ENCODE data around the gene C6orf58. TPM values are rescaled to one million over a fixed set of nuclear protein-coding genes. Genes with fewer than 3 reads are reported as not detected.

Gene C6orf58
- total RNA-seq, 4 donors from 2014 or later: not detected

- Histone ChIP-seq H3K36me3 (no peaks in the 10 kb centered on the region), H3K4me1 (no peaks in the 10 kb centered on the region), H3K27ac (no peak overlapping the region), H3K9me3 (no peaks in the 10 kb centered on the region), H3K27me3 (no peaks in the 10 kb centered on the region), H3K4me3 (no peak overlapping the region)
- TF ChIP-seq, protein P1, sequence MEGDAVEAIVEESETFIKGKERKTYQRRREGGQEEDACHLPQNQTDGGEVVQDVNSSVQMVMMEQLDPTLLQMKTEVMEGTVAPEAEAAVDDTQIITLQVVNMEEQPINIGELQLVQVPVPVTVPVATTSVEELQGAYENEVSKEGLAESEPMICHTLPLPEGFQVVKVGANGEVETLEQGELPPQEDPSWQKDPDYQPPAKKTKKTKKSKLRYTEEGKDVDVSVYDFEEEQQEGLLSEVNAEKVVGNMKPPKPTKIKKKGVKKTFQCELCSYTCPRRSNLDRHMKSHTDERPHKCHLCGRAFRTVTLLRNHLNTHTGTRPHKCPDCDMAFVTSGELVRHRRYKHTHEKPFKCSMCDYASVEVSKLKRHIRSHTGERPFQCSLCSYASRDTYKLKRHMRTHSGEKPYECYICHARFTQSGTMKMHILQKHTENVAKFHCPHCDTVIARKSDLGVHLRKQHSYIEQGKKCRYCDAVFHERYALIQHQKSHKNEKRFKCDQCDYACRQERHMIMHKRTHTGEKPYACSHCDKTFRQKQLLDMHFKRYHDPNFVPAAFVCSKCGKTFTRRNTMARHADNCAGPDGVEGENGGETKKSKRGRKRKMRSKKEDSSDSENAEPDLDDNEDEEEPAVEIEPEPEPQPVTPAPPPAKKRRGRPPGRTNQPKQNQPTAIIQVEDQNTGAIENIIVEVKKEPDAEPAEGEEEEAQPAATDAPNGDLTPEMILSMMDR (IDR thresholded peaks at IDR 0.05): peak; percentile 35 to 43 (median 37)
- no peak for TF ChIP-seq EP300 (IDR thresholded peaks at IDR 0.05; ENCODE audit: low read depth)
- WGBS, 2 donors (ENCODE audit: low coverage in 1 of 2): 22 to 27% methylated on average over 2 of the region's 2 CpGs
- DNase-seq: no peak
- in situ Hi-C loops (cut with MboI; ENCODE audit: low pct_ligation_motif_present in 1 of 4, low pct_unique_long_range_greater_than_20kb in 1 of 4, low sequenced_read_pairs in 3 of 4) (loop anchor here in 1 of 4 donors (5.0 kb wide), 1 partner anchor 72 kb away; no protein-coding TSS in a partner anchor), intact Hi-C loops (cut with DNase I; ENCODE audit: low total_unique reads) (loop anchor here (5.0 kb wide), 1 partner anchor 237 kb away; no protein-coding TSS in a partner anchor)
Observed at GRCh38 chr6:127539272-127539671, 37.7 kb upstream of the C6orf58 start.

DNA sequence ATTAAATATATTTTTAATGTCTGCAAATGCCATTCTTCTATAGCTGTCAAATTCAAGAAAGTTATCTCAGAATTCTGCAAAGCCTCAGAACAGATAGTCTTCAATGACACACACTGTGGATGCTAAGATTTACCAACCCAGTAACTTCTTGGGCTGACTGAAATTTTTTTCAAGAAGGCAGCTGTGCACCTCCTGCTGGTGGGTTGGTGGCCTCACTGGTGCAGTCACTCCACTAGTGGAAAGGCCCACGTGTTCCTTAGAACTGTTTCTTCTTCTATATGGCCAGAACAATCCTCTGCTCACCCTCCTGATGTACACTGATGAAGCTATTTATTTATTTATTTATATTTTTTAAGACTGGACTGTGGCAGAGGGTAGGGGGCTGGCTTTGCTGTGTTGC lies 29.8 kb upstream of the C6orf58 start:
- no peak overlapping the region for H3K27ac ChIP-seq
- DNase-seq: no peak
- WGBS, 2 donors (ENCODE audit: low coverage in 1 of 2): 0 to 33% methylated on average over 1 of the region's 1 CpG
- peaks cover 3% of the 10 kb centered on the region for H3K27me3 ChIP-seq
- H3K9me3 ChIP-seq: no peaks in the 10 kb centered on the region
- intact Hi-C loops (cut with DNase I; ENCODE audit: low total_unique reads): no loop called here
- in situ Hi-C loops (cut with MboI; ENCODE audit: low pct_ligation_motif_present in 1 of 4, low pct_unique_long_range_greater_than_20kb in 1 of 4, low sequenced_read_pairs in 3 of 4): loop anchor here in 2 of 4 donors (5.0 to 10.0 kb wide), 2 partner anchors 85 to 242 kb away; no protein-coding TSS in a partner anchor
- TF ChIP-seq POLR2A (IDR thresholded peaks at IDR 0.05): no peak
- TF ChIP-seq, protein P1 (IDR thresholded peaks at IDR 0.05): no peak
- no peak for TF ChIP-seq POLR2AphosphoS5 (IDR thresholded peaks at IDR 0.05)
- TF ChIP-seq EP300 (IDR thresholded peaks at IDR 0.05; ENCODE audit: low read depth): no peak
- no peak overlapping the region for H3K4me3 ChIP-seq
- no peaks in the 10 kb centered on the region for H3K36me3 ChIP-seq
- H3K4me1 ChIP-seq: no peaks in the 10 kb centered on the region

DNA sequence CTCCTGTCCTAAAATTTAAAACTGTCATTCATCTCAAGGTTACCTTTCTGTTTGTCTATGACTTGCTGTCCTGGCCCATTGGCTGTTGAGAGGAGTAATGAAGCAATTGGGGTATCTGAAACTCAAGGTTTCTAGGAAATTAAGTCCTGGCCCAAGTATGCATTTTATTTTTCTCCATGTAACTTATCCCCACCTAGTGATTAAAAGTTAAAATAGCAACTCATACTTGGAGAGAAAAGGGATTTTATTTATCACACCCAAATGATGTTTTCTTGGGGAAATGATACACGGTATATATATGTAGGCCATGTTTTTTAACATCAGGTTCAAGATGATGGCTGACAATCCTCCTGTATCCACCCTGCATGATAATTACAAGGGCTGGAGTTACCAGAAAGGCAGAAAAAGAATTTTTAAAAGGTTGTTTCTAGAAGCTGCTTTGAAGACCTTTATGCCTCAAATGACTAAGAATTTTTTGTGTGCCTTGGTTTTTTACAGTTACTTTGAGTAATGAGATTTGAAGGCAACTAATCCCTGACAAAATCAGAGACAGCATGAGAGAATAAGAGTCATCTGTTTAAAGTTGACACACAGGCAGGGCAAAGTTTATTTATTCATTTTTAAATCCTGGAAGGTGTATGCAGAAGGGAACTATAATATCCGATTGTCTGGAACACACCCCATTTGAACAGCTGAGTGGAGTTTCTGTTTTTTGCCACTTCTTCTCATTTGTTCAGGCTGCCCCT lies 28.9 kb upstream of the C6orf58 start:
- intact Hi-C loops (cut with DNase I; ENCODE audit: low total_unique reads): no loop called here
- no peaks in the 10 kb centered on the region for H3K4me1 ChIP-seq
- in situ Hi-C loops (cut with MboI; ENCODE audit: low pct_ligation_motif_present in 1 of 4, low pct_unique_long_range_greater_than_20kb in 1 of 4, low sequenced_read_pairs in 3 of 4): loop anchor here in 2 of 4 donors (5.0 to 10.0 kb wide), 2 partner anchors 86 to 243 kb away; no protein-coding TSS in a partner anchor
- DNase-seq: no peak
- H3K4me3 ChIP-seq: no peak overlapping the region
- 45 to 46% methylated on average over 2 of the region's 2 CpGs for WGBS, 2 donors (ENCODE audit: low coverage in 1 of 2)
- H3K27me3 ChIP-seq: peaks cover 3% of the 10 kb centered on the region
- TF ChIP-seq, protein P1 (IDR thresholded peaks at IDR 0.05): no peak
- TF ChIP-seq POLR2AphosphoS5 (IDR thresholded peaks at IDR 0.05): no peak
- no peak for TF ChIP-seq POLR2A (IDR thresholded peaks at IDR 0.05)
- no peak for TF ChIP-seq EP300 (IDR thresholded peaks at IDR 0.05; ENCODE audit: low read depth)
- H3K27ac ChIP-seq: no peak overlapping the region
- H3K9me3 ChIP-seq: no peaks in the 10 kb centered on the region
- no peaks in the 10 kb centered on the region for H3K36me3 ChIP-seq

DNA sequence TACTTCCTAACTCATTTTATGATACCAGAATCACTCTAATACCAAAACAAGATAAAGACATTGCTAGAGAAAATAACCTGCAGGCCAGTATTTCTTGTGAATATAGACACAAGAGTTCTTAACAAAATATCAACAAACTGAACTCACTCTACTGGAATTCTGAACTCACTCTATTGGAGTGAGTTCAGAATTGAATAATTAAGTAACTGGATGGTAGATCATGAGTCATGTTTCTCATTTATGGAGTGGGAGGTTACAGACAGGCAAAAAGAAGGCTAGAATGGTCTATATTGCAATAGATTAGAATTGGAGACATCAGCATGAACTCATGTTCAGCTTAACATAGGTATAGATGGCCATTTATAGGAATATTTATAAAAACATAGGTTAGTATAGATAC lies 26.6 kb upstream of the C6orf58 start:
- no peak overlapping the region for H3K27ac ChIP-seq
- no peaks in the 10 kb centered on the region for H3K4me1 ChIP-seq
- intact Hi-C loops (cut with DNase I; ENCODE audit: low total_unique reads): no loop called here
- in situ Hi-C loops (cut with MboI; ENCODE audit: low pct_ligation_motif_present in 1 of 4, low pct_unique_long_range_greater_than_20kb in 1 of 4, low sequenced_read_pairs in 3 of 4): no loop called here
- no peak for TF ChIP-seq POLR2A (IDR thresholded peaks at IDR 0.05)
- TF ChIP-seq, protein P1 (IDR thresholded peaks at IDR 0.05): no peak
- TF ChIP-seq POLR2AphosphoS5 (IDR thresholded peaks at IDR 0.05): no peak
- TF ChIP-seq EP300 (IDR thresholded peaks at IDR 0.05; ENCODE audit: low read depth): no peak
- no peaks in the 10 kb centered on the region for H3K9me3 ChIP-seq
- H3K36me3 ChIP-seq: no peaks in the 10 kb centered on the region
- H3K4me3 ChIP-seq: no peak overlapping the region
- no peak for DNase-seq
- H3K27me3 ChIP-seq: peaks cover 3% of the 10 kb centered on the region
